NCI-H1436 (cell line): Measurements from ENCODE around the gene ALOX12B.
"Not testable (repeated sequence)": the region's sequence is repeated elsewhere in the genome, so short reads cannot be mapped to it uniquely, and the experiment has no call there.

Source experiments
- DNase-seq: peaks from one replicate; lab custom pipeline; 2025; lab: John Stamatoyannopoulos, UW

Gene ALOX12B

DNA sequence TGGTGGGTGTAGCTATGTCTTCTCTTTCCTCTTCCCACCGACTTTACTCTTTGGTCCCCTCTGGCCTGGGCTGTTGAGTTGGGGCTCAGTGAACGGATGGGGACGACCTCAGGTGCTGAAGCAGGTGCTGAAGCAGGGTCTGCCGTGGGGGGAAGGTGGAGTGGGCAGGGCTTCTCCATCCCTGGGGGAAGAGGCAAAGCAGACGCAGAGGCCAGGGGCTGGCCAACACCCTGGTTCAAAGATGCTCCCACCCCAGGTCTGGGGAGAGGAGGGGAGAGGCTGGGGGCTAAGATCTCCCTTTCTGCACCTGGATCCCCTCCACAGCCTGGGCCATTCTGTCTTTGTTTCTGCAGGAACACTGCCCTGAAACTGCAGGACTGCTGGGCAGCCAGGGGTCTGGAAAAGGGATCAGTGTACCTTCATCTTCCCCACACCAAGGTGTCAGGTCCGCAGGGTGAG lies 22.9 kb downstream of the ALOX12B start:
- DNase-seq, result no peak

DNA sequence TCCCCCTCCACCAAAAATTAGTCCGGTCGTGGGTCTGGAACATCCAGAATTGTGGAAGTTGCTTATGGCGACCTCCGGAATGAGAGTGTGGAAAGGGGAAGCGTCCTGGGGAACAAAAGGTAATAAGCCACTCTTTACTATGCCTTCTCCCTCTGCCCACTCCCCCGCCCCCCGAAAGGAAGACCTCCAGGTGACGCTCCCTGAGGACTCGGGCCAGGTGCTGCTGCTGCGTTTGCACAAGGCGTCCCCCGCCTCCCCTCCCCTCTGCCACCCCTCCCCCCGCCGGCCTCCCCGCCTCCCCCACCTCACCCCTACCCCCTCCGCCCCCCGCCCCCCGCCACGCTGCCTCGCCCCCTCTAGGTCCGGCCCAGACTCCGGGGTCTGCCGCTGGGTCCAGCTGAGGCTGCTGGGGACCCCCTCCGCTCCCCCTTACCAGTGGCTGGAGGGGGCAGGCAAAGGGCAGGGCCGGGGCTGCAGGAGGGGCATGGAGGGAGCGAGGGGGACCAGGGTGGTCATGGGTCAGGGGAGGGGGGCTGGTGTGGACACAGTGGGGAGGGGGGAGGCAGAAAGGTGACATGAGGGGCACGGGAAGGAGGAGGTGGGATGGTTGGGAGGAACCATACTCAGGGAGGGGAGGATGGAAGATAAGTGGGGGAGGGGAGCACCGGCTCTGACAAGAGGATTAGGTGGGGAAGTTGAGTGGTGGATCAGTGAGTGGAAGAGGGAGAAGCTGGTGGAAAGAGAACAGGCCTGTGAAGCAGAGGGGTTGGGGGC lies 23.6 kb downstream of the ALOX12B start:
- DNase-seq, result no peak

DNA sequence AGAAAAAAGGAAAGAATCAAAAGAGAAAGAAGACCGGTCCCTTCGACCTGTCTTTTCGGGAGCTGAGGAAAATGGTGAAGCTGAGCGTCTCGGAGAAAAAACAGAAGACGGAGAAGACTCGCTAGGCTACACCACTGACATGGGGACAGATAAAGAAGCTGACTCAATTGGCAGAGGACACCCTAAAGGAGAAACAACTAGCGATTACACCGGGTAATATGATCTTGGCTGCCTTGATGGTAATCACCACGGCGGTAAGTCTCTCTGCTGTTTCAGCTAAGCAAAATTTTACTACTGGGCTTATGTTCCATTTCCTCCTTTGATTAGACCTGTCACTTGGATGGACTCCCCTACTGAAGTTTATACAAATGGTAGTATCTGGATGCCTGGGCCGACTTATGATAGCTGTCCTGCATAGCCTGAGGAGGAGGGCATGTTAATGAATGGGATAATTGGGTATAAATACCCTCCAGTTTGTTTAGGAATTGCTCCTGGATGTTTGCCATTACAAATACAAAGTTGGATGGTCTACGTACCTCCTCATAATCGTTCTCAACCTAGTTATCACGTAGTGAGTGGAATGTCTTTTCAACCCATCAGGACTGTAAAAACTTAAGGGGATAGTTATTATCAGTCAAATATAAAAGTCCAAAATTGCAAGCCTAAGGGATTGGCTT lies 24.6 kb downstream of the ALOX12B start:
- no peak for DNase-seq

DNA sequence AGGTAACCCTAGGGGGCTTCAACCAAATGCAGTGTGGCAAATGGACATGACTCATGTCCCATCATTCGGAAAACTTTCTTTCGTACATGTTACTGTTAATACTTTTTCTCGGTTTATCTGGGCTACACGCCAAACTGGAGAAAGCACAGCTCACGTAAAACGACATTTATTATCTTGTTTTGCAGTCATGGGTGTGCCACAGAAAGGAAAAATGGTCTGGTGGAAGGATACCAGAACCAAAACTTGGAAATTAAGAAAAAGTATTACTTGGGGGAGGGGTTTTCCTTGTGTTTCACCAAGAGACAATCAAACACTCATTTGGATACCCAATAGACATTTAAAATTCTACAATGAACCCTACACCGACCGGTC lies 25.1 kb downstream of the ALOX12B start:
- DNase-seq, result no peak

DNA sequence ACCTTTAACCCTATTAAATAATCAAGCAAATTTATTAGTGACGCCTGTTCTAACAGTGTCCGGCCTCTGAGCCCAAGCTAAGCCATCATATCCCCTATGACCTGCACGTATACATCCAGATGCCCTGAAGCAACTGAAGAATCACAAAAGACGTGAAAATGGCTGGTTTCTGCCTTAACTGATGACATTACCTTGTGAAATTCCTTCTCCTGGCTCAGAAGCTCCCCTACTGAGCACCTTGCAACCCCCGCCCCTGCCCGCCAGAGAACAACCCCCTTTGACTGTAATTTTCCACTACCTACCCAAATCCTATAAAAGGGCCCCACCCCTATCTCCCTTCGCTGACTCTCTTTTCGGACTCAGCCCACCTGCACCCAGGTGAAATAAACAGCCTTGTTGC lies 25.7 kb downstream of the ALOX12B start:
- DNase-seq, result not testable (repeated sequence)

DNA sequence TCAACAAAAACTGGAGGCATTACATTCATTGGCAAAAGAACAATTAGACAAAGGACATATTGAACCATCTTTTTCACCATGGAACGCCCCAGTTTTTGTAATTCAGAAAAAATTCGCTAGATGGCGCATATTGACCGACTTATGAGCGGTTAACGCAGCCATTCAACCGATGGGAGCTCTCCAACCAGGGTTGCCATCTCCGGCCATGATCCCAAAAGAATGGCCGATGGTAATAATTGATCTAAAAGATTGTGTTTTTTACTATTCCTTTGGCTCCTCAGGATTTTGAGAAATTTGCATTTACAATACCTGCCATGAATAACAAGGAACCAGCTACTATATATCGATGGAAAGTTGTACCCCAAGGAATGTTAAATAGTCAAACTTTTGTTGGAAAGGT lies 27.2 kb downstream of the ALOX12B start:
- DNase-seq, result peak; percentile 83

DNA sequence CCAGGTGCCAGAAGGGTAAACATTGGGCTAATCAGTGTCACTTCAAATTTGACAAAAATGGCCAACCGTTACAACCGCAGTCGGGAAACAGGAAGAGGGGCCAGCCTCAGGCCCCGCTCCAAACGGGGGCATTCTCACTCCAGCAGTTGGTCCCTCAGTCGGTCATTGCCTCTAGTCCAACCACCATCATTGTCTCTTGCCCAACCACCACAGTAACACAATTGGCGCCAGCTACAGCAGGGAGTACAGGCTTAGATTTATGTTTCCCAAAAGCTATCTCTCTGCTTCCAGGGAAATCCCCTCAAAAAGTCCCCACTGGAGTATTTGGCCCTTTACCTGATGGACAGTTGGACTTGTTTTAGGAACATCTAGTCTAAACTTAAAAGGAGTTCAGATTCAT lies 28.4 kb downstream of the ALOX12B start:
- DNase-seq, result no peak

DNA sequence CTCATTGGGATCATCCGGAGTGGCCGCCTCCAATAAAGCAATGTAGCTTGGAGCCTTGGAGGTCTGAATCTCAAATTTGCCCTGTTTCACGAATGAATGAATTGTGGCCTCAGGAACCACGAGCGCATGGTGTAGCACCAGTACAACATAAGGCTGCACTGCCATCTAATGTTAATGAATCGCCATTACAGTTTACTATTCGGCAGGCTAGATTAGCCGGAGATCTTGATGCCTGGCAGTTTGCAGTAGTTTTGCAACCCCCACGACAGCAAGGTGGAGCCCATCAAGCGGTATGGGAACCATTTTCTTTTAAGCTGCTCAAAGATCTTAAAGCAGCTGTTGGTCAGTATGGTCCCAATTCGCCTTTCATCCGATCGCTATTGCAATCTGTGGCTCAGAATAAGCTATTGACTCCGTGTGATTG lies 29.8 kb downstream of the ALOX12B start:
- peak; percentile 78 for DNase-seq

DNA sequence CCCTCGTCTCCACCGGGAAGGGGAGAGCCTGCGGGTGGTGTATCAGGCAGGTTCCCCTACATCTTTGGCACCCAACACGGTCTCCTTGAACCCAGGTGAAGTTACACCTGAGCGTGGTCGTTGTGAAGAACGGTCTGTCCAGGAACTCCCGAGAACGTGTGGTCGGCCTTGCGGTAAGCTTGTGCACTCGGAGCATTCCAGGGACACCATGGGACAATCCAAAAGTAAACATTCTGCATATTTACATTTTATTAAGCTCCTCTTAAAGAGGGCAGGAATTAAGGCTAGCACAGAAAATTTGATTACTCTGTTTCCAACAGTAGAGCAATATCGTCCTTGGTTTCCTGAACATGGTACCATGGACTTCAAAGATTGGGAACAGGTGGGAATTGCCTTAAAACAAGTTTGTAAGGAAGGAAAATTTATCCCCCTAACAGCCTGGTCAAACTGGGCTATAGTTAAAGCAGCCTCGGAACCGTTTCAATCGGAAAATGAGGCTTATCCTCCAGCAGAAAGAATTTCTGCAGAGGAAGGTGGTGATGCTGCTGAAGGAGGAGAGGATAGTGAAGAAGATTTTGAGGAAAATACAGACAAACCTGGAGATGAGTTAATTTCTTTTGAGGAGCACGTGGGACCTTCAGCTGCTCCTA lies 30.4 kb downstream of the ALOX12B start:
- no peak for DNase-seq

DNA sequence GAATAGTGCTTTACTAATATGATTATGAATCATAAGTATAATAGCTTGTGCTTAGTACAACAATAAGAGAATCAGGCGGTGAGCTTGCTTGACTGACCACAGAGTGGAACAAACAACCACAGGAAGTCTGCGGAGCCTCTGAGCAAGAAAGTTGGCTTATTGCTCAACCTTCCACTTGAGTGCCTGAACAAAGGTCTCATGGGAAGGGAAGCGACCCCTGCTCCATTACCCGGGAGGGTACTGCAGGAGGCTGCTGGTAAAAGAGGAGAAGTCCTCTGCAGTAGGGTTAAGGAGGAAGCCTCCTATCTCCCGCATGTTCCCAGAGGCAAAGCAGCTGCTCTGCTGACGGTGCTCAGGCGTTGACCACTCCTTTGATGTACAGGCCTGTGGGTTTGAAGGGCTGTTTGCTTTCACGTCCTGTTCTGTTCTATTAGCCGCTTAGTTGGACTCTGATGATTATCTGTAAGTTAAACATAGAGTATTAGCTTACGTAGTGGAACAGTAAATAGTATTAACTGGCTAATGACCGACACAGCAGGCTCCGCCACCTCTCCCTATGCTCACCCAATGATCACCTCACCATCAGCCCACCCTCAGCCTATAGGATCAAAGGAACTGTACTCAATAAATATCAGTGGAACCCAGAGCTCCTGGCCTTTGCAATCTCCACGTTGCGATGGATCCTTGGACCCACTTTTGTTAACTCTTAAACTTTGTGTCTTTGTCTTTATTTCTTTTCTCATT lies 31.1 kb downstream of the ALOX12B start:
- DNase-seq, result no peak

DNA sequence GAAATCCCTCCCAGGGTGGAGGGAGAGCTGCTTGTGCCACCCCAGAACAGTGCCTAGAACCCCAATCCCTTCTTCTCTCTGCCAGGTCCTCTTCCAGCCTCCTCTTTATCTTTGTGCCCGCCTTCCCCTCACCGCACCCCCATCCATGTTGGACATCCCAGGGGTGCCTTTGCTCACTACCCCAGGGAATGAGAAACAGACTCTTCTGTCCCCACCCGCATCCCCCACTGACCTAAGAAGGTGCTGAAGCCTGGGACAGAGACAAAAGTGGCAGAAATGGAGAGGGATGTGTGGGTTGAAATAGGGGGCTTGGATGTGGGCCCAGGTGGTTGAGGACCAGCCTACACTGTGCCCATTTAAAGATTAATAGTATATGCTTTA lies 31.7 kb downstream of the ALOX12B start:
- no peak for DNase-seq

DNA sequence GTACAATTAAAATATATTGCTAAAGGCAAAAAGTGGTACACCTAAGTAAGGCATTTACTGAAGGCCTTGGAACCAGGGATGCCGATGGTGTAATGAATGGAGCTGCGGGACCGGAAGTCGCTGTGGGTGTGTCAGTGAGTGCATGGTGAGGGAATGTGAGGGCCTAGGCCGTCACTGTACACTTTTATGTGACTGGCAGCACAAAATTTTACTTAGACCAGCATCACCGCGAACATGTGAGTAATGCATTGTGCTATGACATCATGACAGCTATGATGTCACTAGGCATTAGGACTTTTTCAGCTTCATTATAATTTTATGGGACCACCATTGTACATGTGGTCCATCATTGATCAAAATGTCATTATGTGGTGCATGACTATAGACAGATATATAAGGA lies 33.9 kb downstream of the ALOX12B start:
- DNase-seq, result no peak

DNA sequence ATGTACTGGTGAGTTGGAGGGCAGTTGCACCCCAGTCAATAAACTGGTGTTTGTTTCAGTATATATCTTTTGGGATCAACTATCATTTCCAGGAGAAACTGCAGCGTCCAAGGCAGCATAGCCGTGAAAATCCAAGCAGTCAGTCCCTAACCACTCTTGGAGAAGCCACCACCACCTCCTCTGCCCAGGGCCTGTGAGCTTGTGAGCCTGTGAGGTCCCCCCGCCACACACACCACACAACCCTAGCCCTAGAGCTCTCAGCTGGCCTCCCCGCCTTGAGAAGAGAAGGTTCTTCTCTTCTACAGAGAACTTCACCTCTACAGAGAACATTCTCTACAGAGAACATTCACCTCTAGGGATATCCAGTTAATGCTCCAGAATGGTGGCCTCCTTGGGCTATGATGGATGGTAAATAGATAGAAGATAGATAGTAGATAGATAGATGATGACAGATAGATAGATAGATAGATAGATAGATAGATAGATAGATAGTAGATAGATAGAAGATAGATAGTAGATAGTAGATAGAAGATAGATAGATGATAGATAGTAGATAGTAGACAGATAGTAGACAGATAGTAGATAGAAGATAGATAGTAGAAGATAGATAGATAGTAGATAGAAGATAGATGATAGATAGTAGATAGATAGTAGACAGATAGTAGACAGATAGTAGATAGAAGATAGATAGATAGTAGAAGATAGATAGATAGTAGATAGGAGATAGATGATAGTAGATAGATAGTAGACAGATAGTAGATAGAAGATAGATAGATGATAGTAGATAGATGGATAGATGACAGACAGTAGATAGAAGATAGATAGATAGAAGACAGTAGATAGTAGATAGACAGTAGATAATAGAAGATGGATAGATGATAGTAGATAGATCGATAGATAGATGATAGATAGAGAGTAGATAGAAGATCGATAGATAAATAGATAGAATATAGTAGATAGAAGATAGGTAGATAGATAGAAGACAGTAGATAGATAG lies 35.0 kb downstream of the ALOX12B start:
- no peak for DNase-seq

DNA sequence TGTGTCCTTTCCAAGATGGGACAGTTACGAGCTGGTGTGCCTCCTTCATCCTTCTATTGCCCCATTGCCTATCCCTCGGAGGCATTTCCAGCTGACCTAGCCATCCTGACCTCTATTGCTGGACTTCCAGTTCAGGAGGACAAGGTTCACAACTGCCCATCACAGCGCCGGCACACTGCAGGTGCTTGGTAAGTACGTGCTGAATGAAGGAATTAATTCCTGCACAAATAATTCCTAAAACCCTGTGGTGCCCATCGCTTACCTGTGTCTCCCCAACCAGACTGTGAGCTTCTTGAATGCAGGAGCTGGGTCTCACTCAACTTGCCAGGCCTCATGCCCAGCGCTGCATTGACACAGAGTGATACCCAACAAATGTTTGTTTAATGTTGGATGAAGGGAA lies 35.7 kb downstream of the ALOX12B start:
- DNase-seq, result no peak

DNA sequence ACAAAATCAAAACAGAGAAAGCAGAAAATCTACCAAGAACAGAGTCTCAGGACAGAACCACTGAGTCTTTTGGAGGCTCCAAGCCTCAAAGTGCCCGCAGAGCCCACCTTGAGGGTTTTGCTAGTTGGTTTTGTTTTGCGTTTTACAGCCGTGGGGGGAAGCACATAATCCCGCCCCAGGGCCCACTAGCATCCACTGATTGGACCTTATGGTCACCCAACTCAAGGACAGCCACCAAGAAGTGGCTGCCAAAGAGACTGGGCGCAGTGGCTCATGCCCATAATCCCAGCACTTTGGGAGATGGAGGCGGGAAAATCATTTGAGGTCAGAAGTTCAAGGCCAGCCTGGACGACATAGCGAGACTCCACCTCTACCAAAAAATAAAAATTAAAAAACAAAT lies 38.8 kb downstream of the ALOX12B start:
- no peak for DNase-seq

DNA sequence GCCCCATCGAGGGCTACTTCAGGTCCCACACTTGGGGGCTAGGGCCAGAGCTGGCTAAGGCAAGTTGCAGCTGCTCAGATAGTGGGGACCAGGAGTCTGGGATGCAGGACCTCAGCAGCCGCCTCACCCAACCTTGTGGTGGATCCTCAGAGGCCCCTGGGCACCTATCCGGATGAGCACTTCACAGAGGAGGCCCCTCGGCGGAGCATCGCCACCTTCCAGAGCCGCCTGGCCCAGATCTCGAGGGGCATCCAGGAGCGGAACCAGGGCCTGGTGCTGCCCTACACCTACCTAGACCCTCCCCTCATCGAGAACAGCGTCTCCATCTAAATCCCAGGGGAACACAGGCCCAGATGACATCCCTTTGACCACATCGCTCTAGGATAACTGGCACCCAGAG lies 39.3 kb downstream of the ALOX12B start:
- no peak for DNase-seq

DNA sequence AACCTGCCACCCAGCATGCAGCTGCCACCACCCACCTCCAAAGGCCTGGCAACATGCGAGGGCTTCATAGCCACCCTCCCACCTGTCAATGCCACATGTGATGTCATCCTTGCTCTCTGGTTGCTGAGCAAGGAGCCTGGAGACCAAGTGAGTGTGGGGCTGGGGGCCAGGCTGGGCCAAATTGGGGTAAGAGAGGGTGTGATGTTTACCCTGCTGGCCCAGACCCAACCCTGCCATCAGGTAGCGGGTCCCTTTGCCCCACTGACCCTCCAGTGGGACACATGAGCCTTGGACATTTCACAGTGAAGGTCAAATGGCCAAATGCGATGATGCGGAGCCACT lies 39.8 kb downstream of the ALOX12B start:
- no peak for DNase-seq

DNA sequence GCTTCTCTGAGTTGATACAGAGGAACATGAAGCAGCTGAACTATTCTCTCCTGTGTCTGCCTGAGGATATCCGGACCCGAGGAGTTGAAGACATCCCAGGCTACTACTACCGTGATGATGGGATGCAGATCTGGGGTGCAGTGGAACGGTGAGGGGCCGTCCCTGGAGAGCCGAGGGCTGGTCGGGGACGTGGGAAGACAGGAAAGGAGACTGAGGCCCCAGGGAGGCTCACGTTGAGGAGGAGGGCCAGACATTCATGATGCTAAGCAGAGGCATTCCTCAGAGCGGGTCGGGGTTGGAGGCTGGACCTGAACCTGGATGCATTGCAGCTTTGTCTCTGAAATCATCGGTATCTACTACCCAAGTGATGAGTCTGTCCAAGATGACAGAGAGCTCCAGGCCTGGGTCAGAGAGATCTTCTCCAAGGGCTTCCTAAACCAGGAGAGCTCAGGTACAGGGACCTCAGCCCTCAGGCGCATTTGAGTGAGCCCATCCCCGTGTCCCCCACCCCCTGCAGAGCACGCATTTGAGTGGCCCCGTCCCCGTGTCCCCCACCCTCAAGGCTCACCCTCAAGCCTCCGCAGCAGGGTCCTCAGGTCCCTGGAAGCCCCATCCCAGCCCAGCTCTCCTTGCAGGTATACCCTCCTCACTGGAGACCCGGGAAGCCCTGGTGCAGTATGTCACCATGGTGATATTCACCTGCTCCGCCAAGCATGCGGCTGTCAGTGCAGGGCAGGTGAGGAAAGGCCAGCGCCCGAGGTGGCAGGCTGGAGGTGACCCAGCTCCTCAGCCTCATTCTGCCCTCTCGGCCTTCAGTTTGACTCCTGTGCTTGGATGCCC lies 40.4 kb downstream of the ALOX12B start:
- DNase-seq, result no peak

DNA sequence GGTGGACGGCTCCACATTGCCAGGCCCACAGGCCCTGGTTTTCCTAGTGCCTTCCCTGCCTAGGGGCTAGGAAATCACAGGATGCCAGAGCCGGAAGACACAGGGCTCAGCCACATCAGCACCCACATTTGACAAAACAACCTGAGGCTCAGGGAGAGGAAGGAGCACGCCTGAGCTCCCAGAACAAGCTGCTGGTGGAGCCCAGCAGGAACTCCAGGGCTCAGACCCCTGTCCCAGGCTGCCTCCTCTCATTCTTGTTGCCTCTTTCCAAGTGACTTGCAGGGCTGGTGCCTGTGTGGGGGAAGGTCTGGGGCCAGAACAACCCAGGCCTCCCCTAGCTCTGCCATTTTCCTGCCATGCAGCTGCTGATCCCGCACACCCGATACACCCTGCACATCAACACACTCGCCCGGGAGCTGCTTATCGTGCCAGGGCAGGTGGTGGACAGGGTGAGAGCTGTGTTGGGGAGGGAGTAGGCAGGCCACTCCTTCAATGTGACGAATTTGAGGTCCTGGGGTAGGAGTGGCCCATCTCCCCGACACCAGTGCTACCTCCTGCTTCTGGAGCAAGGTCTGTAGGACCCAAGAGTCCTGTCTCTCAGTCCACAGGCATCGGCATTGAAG lies 41.1 kb downstream of the ALOX12B start:
- DNase-seq, result no peak
